Motor neuron (in vitro differentiated cells): Measurements from ENCODE around the gene PPP1R3F. TPM values are rescaled to one million over a fixed set of nuclear protein-coding genes. Genes with fewer than 3 reads are reported as not detected.
A peak's percentile ranks its signal among the peaks of the same experiment; 100 is the strongest.

Source experiments
- ATAC-seq, 8 experiments: fragments of 200-7000 bp; cut with Tn5 transposase; replicated peaks in 6 of 8; 2 replicates each; pipeline ENCODE4 v1.8.0; 2021; ENCODE audit warnings: mild to moderate bottlenecking in 8 of 8, moderate library complexity in 8 of 8
- H3K27ac ChIP-seq, 2 donors: fragments of 250-450 bp; sonication (Bioruptor Pico); 2 replicates each; pipeline ENCODE4 v1.9.0; 2021; ENCODE audit warnings: antibody characterized with exemption in 2 of 2, mild to moderate bottlenecking in 2 of 2, moderate library complexity in 1 of 2
- H3K4me1 ChIP-seq, 2 donors: fragments of 250-450 bp; sonication (Bioruptor Pico); replicated peaks in 1 of 2; 2 replicates each; pipeline ENCODE4 v1.6.1; 2021; ENCODE audit warnings: antibody characterized with exemption in 2 of 2, mild to moderate bottlenecking in 2 of 2, moderate library complexity in 1 of 2
- H3K4me3 ChIP-seq, 5 donors: fragments of 250-450 bp; sonication (Bioruptor Pico); 2 replicates each; pipeline ENCODE4 v1.9.0; 2021; ENCODE audit warnings: antibody characterized with exemption in 5 of 5, mild to moderate bottlenecking in 5 of 5, moderate library complexity in 4 of 5
- WGBS, 10 experiments: fragments of 450-650 bp; shearing (Covaris generic); methylation state at CpG; one replicate each; pipeline ENCODE4 v1.0.0; 2022; 5-methylcytosine and 5-hydroxymethylcytosine counted together
- in situ Hi-C, 9 experiments: fragments of 400-800 bp; cut with MboI; loops; one replicate each; pipeline ENCODE4 v1.15.0; 2021; ENCODE audit warnings: low sequenced_read_pairs in 9 of 9, low pct_unique_long_range_greater_than_20kb in 2 of 9; ENCODE audit not compliant: unreplicated experiment in 9 of 9
- total RNA-seq, 8 experiments: library from RNA; unstranded; fragments of 300-600 nt; gene quantifications; 2 replicates each; pipeline versions ENCODE4 v1.2.3 to v1.2.4, GENCODE V29; 2022

The PPP1R3F gene
- total RNA-seq, 8 experiments from 2014 or later, result 3.8 to 16.1 (median 11.2) TPM

DNA sequence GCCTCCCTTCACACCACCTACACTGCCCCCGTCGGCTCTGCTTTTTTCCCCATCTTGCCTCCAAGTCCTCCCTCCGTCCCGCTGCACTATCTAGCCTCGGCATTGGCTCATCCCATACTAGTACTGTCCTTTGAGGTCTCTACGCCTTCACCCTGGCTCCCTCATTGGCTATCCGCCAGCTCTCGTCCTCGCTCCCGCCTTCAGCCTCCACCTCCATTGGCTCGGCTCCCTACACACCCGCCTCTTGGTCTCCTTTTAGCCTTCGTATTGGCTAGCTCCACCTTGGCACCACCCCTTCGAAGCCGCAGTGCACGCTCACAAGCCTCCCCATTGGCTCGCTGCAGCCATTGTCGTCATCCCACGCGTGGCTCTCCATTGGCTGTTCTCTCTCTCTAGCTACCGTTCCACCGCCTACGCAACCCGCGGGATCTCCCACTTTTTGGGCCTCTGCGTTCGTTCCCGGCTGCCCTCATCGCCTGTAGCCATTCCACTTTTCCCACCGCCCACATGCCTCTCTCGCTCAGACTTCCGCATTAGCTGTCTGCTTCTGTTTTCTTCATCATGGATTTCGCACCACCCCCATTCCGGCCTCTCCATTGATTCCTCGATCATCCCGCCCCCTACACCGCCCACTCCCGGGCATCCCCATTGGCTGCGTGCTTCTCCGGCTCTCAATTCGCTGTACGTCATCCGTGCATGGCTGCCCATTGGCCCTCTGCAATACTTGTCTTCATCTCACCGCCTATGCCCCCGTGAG is 405 bp upstream of the PPP1R3F start:
- peak overlapping the region; percentile 99 for H3K27ac ChIP-seq
- in situ Hi-C loops, result no loop called here
- peaks cover 21 to 25% of the 10 kb centered on the region in 2 donors for H3K4me1 ChIP-seq
- 0 to 46% (median 17%) methylated on average over 2 to 13 of the region's 45 CpGs; no CpG with 5 or more reads in 7 of the 10 experiments for WGBS, 10 experiments
- H3K4me3 ChIP-seq, result peak overlapping the region; percentile 52 to 93 (median 75)
- ATAC-seq, result peak; percentile 84 to 92 (median 90)

DNA sequence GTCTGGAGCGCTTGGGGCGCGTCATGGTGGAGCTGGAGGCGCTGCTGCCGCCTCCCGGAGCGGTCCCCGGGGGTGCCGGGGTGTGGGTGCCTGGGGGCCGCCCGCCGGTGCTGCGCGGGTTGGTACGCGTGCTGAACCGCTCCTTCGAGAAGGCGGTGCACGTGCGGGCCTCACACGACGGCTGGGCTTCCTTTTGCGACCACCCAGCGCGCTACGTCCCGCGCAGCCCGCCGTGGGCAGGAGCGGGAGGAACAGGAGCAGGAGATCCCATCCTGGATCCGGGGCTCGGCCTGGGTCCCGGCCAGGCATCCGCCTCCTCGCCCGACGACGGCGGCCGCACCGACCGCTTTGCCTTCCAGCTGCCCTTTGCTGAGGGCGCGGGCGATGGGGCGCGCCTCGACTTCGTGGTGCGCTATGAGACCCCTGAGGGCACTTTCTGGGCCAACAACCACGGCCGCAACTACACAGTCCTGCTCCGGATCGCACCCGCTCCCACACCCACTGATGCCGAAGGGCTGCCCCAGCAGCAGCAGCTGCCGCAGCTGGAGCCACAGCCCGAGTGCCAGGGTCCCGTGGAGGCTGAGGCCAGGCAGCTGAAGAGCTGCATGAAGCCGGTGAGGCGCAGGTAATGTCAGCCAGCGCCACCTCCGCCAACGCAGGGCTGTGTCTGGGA is 792 bp downstream of the PPP1R3F start:
- H3K4me1 ChIP-seq, result peaks cover 21 to 25% of the 10 kb centered on the region in 2 donors
- in situ Hi-C loops, result no loop called here
- peak overlapping the region; percentile 52 to 93 (median 75) for H3K4me3 ChIP-seq
- H3K27ac ChIP-seq, result peak overlapping the region; percentile 99
- no peak for ATAC-seq
- 67% methylated on average over 11 of the region's 66 CpGs; no CpG with 5 or more reads in 9 of the 10 experiments for WGBS, 10 experiments

DNA sequence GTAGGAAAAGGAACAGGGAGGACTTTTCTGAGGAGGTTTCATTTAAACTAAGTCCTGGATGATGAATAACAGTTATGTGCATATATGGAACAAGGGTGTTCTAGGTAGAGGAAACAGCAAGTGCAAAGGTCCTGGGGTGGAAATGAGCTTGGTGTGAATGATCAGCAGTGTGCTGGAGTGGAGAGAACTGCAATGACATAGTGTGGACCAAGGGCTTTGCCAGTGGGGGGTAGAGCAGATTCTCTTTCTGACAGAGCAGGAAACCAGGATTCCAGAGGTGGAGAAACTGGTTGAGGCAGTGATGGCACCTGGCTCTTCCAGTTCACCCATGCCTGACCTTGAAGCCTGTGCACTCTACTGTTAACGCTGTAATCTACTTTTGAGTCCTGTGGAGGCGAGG is 1.7 kb downstream of the PPP1R3F start:
- in situ Hi-C loops, result no loop called here
- ATAC-seq, result no peak
- H3K4me3 ChIP-seq, result no peak overlapping the region
- no peak overlapping the region for H3K27ac ChIP-seq
- peaks cover 21 to 25% of the 10 kb centered on the region in 2 donors for H3K4me1 ChIP-seq
- WGBS, 10 experiments, result 37% methylated on average over 2 of the region's 2 CpGs; no CpG with 5 or more reads in 9 of the 10 experiments

DNA sequence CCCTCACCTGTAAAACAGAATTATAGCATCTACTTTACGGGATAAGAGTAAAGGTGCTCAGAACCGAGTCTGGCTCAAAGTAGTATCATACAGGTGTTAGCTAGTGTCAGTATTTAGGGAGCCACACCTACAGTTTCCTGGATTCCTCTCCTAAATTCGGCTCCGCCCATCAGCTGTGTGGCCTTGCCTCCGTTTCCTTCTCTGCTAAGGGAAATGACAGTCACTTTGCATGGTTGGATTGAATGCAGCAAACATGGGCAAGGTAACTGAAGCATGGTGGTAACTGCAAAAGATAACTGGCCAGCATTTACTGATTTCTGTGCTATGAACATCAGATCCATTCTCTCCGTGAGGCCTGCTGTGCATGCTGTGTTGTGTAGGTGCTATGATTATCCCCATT is 2.8 kb downstream of the PPP1R3F start:
- 0 to 83% (median 43%) methylated on average over 1 to 5 of the region's 6 CpGs; no CpG with 5 or more reads in 6 of the 10 experiments for WGBS, 10 experiments
- Histone ChIP-seq H3K4me1 (peaks cover 21 to 25% of the 10 kb centered on the region in 2 donors), H3K4me3 (no peak overlapping the region), H3K27ac (no peak overlapping the region)
- no peak for ATAC-seq
- in situ Hi-C loops, result no loop called here

DNA sequence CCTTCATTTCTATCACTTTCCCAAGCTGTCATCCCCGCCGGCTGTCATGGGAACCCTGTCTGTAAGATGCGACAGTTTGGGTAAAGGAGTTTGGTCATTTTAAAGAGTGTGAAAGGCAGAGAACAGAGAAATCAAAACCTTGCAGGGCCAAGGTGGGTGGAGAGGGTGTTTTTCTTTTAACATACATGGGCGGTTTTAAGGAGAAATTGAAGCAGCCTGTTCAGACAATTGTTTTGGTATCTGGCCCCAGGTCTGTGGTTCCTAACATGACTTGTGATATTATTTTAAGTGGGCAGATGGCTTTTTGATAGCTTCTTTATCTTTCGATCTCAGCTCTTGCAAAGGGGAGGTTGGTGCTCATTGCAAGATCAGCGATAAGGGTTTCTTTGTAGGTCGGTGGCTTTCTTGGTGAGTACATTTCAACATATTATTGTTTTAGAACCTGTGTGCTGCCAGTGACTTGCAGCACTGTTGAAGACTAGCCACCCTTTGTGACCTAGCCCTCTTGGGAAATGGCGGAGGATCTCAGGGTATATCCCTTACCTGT is 3.7 kb downstream of the PPP1R3F start:
- WGBS, 10 experiments, result 44 to 100% (median 86%) methylated on average over 1 to 6 of the region's 8 CpGs; no CpG with 5 or more reads in 6 of the 10 experiments
- in situ Hi-C loops, result no loop called here
- no peak overlapping the region for H3K4me3 ChIP-seq
- ATAC-seq, result no peak
- H3K27ac ChIP-seq, result no peak overlapping the region
- peaks cover 21 to 22% of the 10 kb centered on the region in 2 donors for H3K4me1 ChIP-seq

DNA sequence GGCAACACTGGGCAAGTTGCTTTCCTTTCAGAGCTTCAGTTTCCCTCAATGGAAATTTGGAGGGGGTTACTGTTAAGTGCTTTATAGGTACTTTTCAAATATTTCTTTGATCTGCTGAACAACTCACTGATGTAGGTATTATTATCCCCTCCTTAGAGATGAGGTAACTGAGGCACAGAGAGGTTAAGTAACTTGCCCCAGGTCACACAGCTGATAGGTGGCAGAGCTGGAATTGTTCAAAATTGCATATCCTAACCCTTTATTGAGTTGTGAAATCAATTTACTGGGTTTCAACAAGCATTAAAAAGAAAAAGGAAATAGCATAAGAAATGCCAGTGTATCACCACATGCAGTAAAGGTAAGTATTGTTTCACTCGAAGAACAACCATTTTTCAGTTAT is 6.6 kb downstream of the PPP1R3F start:
- WGBS, 10 experiments, result 0 to 100% (median 67%) methylated on average over 1 of the region's 1 CpG; no CpG with 5 or more reads in 7 of the 10 experiments
- H3K4me1 ChIP-seq, result peaks cover 13 to 16% of the 10 kb centered on the region in 2 donors
- in situ Hi-C loops, result no loop called here
- H3K4me3 ChIP-seq, result no peak overlapping the region
- H3K27ac ChIP-seq, result no peak overlapping the region
- ATAC-seq, result no peak

DNA sequence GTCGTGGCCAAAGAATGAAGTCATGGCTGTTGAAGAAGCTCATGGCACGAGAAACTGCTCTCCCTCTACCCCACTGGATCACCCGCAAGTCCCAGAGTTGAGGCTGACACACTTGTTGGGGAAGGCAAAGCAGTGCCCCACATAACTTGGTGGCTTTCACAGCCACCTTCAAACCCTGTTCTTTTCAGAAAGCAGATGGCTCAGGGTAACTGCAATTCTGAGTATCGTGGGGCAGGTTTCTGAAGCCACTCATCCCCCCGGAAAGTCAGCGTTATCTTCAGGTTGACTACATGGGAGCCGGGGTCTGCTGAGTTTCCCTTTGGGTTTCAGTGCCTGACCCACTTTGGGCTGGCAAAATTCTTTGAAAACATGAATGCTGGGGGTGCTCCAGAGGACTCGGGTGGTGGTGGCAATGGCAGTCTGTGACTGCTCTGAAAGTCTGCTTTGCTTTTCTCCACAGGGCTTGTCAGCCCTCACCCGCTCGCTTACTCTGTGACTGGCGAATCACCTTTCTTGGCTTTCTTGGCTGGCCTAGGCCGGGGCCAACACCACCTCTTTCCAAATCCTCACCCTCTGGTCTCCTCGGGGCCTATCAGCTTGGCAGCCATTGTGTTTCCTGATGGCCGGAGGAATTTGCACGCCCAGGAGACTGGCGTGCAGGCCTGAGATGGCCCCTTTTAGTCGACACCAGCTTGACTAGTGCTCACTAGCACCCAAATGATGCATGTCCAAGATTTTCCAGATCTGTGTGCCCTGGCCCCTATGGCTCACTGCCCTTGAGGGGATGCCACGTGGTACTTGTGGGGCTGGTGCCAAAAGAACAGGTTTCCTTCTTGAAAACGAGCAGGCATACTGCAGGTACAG is 7.3 kb downstream of the PPP1R3F start:
- H3K4me3 ChIP-seq, result no peak overlapping the region
- in situ Hi-C loops, result no loop called here
- peaks cover 6 to 11% of the 10 kb centered on the region in 2 donors for H3K4me1 ChIP-seq
- no peak for ATAC-seq
- no peak overlapping the region for H3K27ac ChIP-seq
- WGBS, 10 experiments, result 43 to 100% (median 80%) methylated on average over 1 to 13 of the region's 19 CpGs; no CpG with 5 or more reads in 5 of the 10 experiments

DNA sequence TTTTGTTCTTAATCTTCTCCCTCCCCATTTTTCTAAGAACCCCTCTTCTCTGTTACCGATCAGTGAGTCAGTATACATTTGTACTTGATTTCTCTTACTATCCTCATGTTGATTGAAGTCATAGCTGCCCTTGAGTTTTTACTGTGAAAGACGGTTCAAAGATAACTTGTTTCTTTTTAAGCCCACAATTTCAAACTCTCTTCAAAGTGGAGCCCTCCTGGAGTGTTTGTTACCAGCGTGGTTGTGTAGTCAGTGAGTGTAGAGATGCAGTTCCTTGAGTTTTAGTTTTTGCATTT is 7.9 kb downstream of the PPP1R3F start:
- Histone ChIP-seq H3K4me3 (no peak overlapping the region), H3K27ac (no peak overlapping the region), H3K4me1 (peaks cover 2 to 5% of the 10 kb centered on the region in 2 donors)
- ATAC-seq, result no peak
- 63 to 100% (median 83%) methylated on average over 1 to 3 of the region's 3 CpGs; no CpG with 5 or more reads in 5 of the 10 experiments for WGBS, 10 experiments
- in situ Hi-C loops, result no loop called here

DNA sequence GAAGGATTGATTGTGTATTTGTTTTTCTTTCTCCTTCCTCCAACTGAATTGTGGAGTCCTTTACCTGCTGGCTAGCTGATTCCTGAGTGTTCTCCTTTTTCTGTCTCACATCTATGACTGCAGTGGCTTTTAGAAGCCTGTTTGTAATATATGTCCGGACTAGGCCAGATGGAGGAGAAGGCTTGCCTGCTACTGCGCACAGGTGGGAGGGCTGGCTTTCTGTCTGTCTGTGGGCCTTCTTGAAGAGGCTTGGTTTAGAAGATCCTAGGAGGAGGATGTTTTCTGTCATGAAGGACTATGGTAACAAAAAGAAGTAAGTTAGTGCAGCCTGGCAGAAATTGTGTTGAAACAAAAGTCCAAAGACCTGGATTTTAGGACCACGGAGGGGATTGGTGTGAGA is 8.5 kb downstream of the PPP1R3F start:
- 83% methylated on average over 1 of the region's 3 CpGs; no CpG with 5 or more reads in 9 of the 10 experiments for WGBS, 10 experiments
- no peak overlapping the region for H3K4me3 ChIP-seq
- H3K27ac ChIP-seq, result no peak overlapping the region
- no peaks in the 10 kb centered on the region for H3K4me1 ChIP-seq
- ATAC-seq, result no peak
- in situ Hi-C loops, result no loop called here

DNA sequence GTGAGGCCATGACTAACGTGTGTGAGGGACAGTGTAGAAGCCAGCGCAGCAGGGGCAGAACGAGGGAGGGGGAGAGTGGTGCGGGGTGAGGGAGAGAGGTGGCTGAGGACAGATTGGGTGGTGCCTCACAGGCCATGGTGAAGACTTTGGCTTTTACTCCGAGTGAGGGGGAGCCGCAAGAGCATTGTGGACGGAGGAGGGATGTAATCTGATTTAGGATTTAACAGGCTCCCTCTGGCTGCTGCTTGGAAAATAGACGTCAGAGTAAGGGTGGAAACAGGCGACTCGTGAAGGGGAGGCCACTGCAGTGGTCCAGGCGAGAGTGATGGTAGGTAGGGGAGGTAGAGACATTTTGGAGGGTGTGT is 13.0 kb downstream of the PPP1R3F start:
- whole genome bisulfite sequencing, 10 experiments, result no CpG with 5 or more reads among the region's 11 CpGs
- Histone ChIP-seq H3K27ac (no peak overlapping the region), H3K4me3 (no peak overlapping the region), H3K4me1 (no peaks in the 10 kb centered on the region)
- ATAC-seq, result peak; percentile 46 to 79 (median 66)
- in situ Hi-C loops, result no loop called here

DNA sequence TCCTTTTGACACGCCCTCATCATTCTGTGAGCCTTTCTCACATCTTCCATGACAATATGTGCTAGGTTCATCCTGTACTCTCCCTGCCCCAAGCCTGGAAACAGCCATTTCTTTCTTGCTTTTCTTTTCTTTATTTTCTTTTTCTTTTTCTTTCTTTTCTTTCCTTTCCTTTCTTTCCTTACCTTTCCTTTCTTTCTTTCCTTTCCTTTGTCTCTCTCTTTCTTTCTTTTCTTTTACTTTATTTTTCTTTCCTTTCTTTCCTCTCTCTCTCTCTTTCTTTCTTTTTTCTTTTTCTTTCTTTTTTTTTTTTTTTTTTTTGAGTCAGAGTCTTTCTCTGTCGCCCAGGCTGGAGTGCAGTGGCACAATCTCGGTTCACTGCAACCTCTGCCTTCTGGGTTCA is 14.6 kb downstream of the PPP1R3F start:
- WGBS, 10 experiments, result 47 to 100% (median 78%) methylated on average over 1 to 3 of the region's 3 CpGs; no CpG with 5 or more reads in 2 of the 10 experiments
- no peak for ATAC-seq
- in situ Hi-C loops, result no loop called here

DNA sequence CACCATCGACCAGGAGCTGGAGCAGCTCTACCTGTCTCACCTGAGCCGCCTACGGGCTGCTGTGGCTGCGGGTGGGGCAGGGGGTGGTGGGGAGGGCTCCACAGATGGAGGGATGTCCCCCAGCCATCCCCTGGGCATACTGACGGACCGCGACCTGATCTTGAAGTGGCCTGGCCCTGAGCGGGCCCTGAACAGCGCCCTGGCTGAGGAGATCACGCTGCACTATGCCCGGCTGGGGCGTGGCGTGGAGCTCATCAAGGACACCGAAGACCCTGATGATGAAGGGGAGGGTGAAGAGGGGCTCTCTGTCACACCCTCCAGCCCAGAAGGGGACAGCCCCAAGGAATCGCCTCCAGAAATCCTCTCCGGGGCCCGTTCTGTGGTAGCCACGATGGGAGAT is 16.5 kb downstream of the PPP1R3F start:
- no peak for ATAC-seq
- Histone ChIP-seq H3K4me1 (no peaks in the 10 kb centered on the region), H3K4me3 (no peak overlapping the region), H3K27ac (no peak overlapping the region)
- 40% methylated on average over 1 of the region's 18 CpGs; no CpG with 5 or more reads in 9 of the 10 experiments for WGBS, 10 experiments
- in situ Hi-C loops, result no loop called here

More for the DNA sequence above, 14.6 kb downstream of the PPP1R3F start:
- Histone ChIP-seq H3K4me3 (no peak overlapping the region), H3K27ac (no peak overlapping the region), H3K4me1 (no peaks in the 10 kb centered on the region)

DNA sequence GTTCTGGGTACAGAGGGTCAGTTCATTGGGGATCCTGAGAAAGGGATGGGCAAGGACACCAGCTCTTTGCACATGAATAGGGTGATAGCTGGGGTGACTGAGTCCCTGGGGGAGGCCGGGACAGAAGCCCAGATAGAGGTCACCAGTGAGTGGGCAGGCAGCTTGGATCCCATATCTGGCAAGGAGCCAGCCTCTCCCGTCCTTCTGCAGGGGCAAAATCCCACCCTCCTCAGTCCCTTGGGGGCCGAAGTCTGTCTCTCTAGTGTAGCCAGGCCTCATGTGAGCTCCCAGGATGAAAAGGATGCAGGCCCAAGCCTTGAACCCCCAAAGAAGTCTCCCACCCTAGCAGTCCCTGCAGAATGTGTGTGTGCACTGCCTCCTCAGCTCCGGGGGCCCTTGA is 17.0 kb downstream of the PPP1R3F start:
- H3K27ac ChIP-seq, result no peak overlapping the region
- WGBS, 10 experiments, result 40 to 100% (median 60%) methylated on average over 1 of the region's 4 CpGs; no CpG with 5 or more reads in 7 of the 10 experiments
- no peak overlapping the region for H3K4me3 ChIP-seq
- no peak for ATAC-seq
- in situ Hi-C loops, result no loop called here
- no peaks in the 10 kb centered on the region for H3K4me1 ChIP-seq
